ENCODE measurements around the gene STMP1.
"Not testable (repeated sequence)": the region's sequence is repeated elsewhere in the genome, so short reads cannot be mapped to it uniquely, and the experiment has no call there.

STMP1 gene

DNA sequence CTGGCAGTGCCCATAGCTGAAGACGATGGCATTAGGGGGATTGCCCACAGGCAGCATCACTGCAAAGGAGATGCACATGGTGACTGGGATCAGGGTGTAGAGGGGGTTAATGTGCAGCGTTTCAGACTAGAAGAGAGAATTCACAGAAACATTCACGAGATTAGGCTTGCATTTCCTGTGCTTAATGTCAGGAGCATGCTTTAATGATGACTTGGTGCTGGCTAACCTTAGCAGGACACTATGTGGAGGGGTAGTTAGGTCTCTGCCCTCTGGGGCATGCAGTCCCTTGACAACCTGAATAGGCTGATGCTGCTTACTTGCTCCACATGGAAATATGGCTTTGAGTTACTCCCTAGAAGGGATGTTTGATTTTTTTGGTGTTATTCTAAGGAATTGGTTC lies 21.8 kb downstream of the STMP1 start:
- no peaks in the 10 kb centered on the region for H3K27me3 ChIP-seq
- H3K9ac ChIP-seq: no peak overlapping the region
- H3K4me1 ChIP-seq: no peaks in the 10 kb centered on the region
- H3K9me3 ChIP-seq (replicated peaks in 1 of 11): no peaks in the 10 kb centered on the region
- no peak for TF ChIP-seq Cebpa-rat (IDR thresholded peaks at IDR 0.05)
- peaks cover 7 to 80% (median 28%) of the 10 kb centered on the region in 11 experiments; a peak in 19 of 22 replicates for H3K36me3 ChIP-seq
- H4K20me1 ChIP-seq: peaks cover 0 to 22% (median 9%) of the 10 kb centered on the region in 11 experiments; a peak in 10 of 22 replicates
- H3K4me2 ChIP-seq: no peak overlapping the region
- H3K4me3 ChIP-seq: no peak overlapping the region
- no peak overlapping the region for H3K27ac ChIP-seq

DNA sequence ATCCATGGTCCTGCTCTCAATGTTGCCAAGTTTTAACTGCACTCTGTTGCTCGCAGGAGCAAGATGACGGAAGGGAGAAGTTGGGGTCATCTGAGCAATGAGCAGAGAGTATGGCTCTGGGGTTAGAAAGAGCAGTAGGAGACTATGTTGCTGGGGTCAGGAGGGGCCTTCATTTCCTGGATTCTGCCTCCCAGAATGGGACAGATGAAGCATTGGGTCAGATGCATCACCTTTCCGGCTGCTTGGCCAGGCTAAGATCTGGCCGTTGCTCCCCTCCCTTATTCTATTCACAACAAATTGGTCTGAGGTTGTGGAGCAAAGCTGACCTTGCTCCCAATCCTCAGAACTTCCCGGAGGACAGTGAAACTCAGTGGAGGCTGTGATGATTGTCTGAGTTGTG lies 22.4 kb downstream of the STMP1 start:
- Histone ChIP-seq H3K4me2 (no peak overlapping the region), H3K36me3 (peaks cover 7 to 80% (median 29%) of the 10 kb centered on the region in 11 experiments; a peak in 19 of 22 replicates), H3K9ac (no peak overlapping the region), H3K27me3 (no peaks in the 10 kb centered on the region), H4K20me1 (peaks cover 0 to 22% (median 9%) of the 10 kb centered on the region in 11 experiments; a peak in 10 of 22 replicates), H3K4me3 (no peak overlapping the region), H3K4me1 (no peaks in the 10 kb centered on the region), H3K27ac (no peak overlapping the region), H3K9me3 (replicated peaks in 1 of 11) (no peaks in the 10 kb centered on the region)
- no peak for TF ChIP-seq Cebpa-rat (IDR thresholded peaks at IDR 0.05)

DNA sequence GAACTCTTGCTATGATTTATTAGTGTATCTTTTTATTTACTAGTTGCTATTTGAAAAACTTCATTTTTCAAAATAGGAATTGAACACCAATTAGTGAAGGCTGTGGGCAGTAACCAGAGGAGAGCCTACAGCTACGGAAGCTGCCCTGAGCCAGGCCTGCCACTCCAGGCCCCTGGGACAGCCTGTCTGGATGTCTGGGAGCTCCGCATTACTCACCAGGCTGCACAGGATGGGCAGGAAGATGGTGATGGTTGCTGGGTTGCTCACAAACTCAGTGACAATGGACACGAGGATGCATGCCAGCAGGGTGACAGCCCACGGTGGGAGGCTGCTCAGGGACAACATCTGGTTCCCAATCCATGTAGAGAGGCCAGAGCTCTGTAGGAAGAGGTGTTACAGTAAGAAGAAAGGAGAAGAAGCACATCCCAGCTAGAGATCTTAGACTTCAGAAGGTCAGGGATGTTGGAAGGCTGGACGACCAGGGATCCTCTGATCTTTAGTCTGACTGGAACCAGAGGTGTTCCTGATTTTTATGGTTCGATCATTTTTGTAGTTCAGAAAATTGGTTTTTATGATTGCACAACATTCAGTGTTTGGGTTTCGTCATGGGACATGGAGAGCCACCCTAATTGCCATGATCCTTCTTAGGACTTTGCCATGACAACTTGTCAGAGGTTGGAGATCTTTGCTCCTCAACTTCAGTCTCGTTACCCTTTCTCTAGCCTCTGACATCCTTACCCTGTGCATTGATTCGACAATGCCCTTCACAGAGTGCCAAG lies 23.2 kb downstream of the STMP1 start:
- no peaks in the 10 kb centered on the region for H3K27me3 ChIP-seq
- H3K27ac ChIP-seq: no peak overlapping the region
- peak in 4 of 11 experiments; percentile 39 to 69 (median 56); a peak in 5 of 22 replicates for TF ChIP-seq Cebpa-rat (IDR thresholded peaks at IDR 0.05)
- H3K9ac ChIP-seq: no peak overlapping the region
- H4K20me1 ChIP-seq: peaks cover 0 to 22% (median 9%) of the 10 kb centered on the region in 11 experiments; a peak in 10 of 22 replicates
- no peaks in the 10 kb centered on the region for H3K9me3 ChIP-seq (replicated peaks in 1 of 11)
- no peak overlapping the region for H3K4me2 ChIP-seq
- no peak overlapping the region for H3K4me3 ChIP-seq
- no peaks in the 10 kb centered on the region for H3K4me1 ChIP-seq
- H3K36me3 ChIP-seq: peaks cover 7 to 78% (median 33%) of the 10 kb centered on the region in 11 experiments; a peak in 19 of 22 replicates

DNA sequence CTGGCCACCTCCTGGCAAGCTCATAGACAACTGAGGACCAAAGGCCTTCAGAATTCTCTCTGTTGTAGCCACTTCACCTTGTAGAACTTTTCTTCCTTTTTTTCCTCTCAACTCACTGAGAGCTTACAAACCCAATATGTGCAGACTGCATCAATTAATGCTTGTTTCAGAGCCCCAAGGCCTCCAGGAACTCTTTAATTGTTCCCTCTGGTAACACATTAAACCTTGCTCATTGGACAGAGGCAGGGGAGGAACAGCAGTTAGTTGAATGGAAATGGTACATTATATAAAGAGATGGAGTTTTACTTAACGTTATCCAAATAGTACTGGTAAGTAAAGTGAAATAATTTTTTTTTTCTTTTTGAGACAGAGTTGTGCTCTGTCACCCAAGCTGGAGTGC lies 25.2 kb downstream of the STMP1 start:
- Histone ChIP-seq H4K20me1 (peaks cover 0 to 16% (median under 1%) of the 10 kb centered on the region in 11 experiments; a peak in 8 of 22 replicates), H3K27me3 (no peaks in the 10 kb centered on the region), H3K4me2 (no peak overlapping the region), H3K9me3 (replicated peaks in 1 of 11) (no peaks in the 10 kb centered on the region), H3K4me1 (no peaks in the 10 kb centered on the region), H3K4me3 (no peak overlapping the region), H3K9ac (no peak overlapping the region), H3K36me3 (peaks cover 5 to 75% (median 33%) of the 10 kb centered on the region in 11 experiments; a peak in 19 of 22 replicates), H3K27ac (no peak overlapping the region)
- TF ChIP-seq Cebpa-rat (IDR thresholded peaks at IDR 0.05): no peak

DNA sequence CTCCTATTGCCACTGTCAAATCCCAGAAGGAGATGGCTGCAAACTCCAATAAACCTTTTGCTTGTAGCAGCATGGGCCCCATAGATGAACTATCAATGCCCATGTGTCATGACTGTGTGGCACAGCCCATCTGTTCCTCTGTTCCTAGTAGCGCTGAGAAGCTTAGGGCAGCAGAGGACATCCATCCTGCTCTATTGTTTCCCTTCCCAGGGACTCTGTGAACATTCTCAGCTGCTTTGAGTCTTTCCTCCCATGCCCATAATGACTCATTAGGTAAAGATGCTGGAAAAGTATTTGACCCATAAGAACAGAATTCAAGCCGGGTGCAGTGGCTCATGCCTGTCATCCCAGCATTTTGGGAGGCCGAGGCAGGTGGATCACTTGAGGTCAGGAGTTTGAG lies 28.3 kb downstream of the STMP1 start:
- no peak overlapping the region for H3K9ac ChIP-seq
- H3K4me3 ChIP-seq: no peak overlapping the region
- no peaks in the 10 kb centered on the region for H3K4me1 ChIP-seq
- no peaks in the 10 kb centered on the region for H3K9me3 ChIP-seq (replicated peaks in 1 of 11)
- H3K27me3 ChIP-seq: no peaks in the 10 kb centered on the region
- no peak for TF ChIP-seq Cebpa-rat (IDR thresholded peaks at IDR 0.05)
- H3K36me3 ChIP-seq: peaks cover 5 to 76% (median 25%) of the 10 kb centered on the region in 11 experiments; a peak in 19 of 22 replicates
- no peak overlapping the region for H3K4me2 ChIP-seq
- H4K20me1 ChIP-seq: no peaks in the 10 kb centered on the region
- H3K27ac ChIP-seq: no peak overlapping the region

DNA sequence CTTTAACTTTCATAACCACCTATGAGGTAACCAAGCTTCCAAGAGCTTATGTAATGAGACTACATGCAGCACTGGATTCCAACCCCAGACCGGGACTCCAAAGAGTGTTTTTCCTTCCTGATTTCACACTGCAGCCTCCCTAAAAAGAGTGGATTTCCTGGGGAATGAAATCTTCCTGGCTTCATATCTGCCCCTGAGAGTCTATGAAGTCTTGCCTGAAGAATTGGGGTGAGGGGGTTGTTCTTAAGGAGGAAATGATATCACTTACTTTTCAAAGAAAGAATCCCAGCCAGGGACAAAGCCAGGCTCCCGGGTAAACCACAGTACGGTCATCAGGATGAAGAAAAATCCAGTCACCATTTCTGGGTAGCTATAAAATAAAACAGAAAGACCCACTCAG lies 29.7 kb downstream of the STMP1 start:
- Histone ChIP-seq H3K27ac (no peak overlapping the region), H3K4me2 (no peak overlapping the region), H3K36me3 (peaks cover 5 to 62% (median 25%) of the 10 kb centered on the region in 11 experiments; a peak in 18 of 22 replicates), H3K27me3 (no peaks in the 10 kb centered on the region), H3K9ac (no peak overlapping the region), H3K9me3 (replicated peaks in 1 of 11) (no peaks in the 10 kb centered on the region), H3K4me3 (no peak overlapping the region), H4K20me1 (no peaks in the 10 kb centered on the region), H3K4me1 (peaks cover 4 to 9% (median 7%) of the 10 kb centered on the region in 10 experiments; a peak in 14 of 20 replicates)
- TF ChIP-seq Cebpa-rat (IDR thresholded peaks at IDR 0.05): no peak

DNA sequence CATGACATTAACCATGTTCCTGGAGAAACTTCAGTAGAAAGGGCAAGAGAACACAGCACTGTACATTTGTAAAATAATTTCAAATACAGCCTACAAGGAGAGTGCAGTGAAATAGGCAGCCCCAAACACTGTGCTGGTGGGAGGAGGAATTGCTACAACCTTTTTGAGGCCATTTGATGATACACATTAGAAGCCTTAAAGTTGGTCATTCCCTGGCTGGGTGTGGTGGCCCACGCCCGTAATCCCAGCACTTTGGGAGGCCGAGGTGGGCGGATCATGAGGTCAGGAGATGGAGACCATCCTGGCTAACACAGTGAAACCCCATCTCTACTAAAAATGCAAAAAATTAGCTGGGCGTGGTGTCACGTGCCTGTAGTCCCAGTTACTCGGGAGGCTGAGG lies 30.3 kb downstream of the STMP1 start:
- H3K27ac ChIP-seq; H3K27me3 ChIP-seq; H3K4me3 ChIP-seq; H3K9ac ChIP-seq; H3K4me2 ChIP-seq; H3K9me3 ChIP-seq (replicated peaks in 1 of 11); H4K20me1 ChIP-seq: not testable (repeated sequence)
- Histone ChIP-seq H3K36me3 (peaks cover 5 to 58% (median 24%) of the 10 kb centered on the region in 11 experiments; a peak in 18 of 22 replicates), H3K4me1 (peaks cover 5 to 14% (median 11%) of the 10 kb centered on the region in 10 experiments; a peak in 14 of 20 replicates)

DNA sequence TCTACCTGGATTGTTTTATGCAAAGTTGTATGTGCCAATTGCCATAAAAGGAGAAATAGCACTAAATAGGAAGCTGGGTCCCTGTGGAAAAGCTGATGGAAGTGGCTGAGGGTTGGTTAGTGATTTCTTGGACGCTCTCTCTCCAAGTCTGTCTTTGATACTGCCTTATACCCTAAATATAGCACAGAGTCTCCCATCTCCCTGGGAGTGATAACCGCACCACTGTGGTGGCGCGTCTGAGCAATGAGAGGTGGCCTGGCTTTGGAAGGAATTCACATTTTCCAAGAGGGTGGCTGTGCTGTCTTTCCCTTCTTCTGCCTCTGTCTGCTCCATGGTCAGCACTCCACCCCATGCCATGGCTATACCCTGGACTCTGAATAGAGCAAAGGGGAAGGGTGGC lies 31.2 kb downstream of the STMP1 start:
- H3K4me1 ChIP-seq: peaks cover 5 to 15% (median 11%) of the 10 kb centered on the region in 10 experiments; a peak in 14 of 20 replicates
- no peak overlapping the region for H3K9ac ChIP-seq
- H3K27ac ChIP-seq: no peak overlapping the region
- H3K27me3 ChIP-seq: no peaks in the 10 kb centered on the region
- no peak overlapping the region for H3K4me3 ChIP-seq
- H3K36me3 ChIP-seq: peaks cover 5 to 55% (median 24%) of the 10 kb centered on the region in 11 experiments; a peak in 18 of 22 replicates
- H4K20me1 ChIP-seq: no peaks in the 10 kb centered on the region
- TF ChIP-seq Cebpa-rat (IDR thresholded peaks at IDR 0.05): no peak
- H3K9me3 ChIP-seq (replicated peaks in 1 of 11): no peaks in the 10 kb centered on the region
- no peak overlapping the region for H3K4me2 ChIP-seq

DNA sequence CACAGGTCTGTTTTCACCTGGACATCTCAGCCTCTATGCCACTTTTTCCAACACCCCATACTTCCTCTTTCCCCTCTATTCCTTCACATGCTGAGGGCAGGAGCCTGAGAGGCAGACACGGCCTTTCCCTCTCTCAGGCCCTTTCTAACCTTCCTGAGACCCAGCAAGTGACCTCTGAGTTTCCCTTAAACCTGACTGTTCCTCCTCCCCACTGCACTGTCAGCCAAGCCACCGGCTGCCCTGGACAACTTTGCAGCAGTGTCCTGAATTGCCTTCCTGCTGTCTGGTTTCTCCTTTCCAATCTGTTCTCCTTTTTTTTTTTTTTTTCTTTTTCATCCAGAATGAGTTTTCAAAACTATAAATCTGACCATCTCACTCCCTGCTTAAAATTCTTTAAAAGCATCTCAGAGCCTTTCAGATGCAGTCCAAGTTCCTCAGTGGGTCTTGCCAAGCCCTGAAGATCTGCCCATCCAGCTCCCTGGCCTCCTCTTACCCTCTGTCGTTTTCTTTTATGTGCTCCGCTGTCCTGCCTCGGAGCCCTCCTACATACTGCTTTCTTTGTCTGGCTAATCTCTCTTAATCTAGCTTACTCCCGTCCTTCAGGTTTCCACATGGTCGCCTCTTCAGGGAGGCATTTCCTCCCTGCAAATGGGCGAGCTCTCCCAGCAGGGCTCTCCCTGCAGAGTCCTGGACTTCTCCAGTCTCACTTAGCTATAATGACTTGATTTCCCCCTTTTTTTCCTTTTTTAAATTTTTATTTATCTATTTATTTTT lies 35.1 kb downstream of the STMP1 start:
- H3K27ac ChIP-seq: no peak overlapping the region
- no peaks in the 10 kb centered on the region for H4K20me1 ChIP-seq
- no peaks in the 10 kb centered on the region for H3K27me3 ChIP-seq
- no peak for TF ChIP-seq Cebpa-rat (IDR thresholded peaks at IDR 0.05)
- no peak overlapping the region for H3K4me3 ChIP-seq
- no peak overlapping the region for H3K9ac ChIP-seq
- H3K4me2 ChIP-seq: peak overlapping the region in 5 of 11 experiments; percentile 8 to 32 (median 15); a peak in 3 of 22 replicates
- H3K9me3 ChIP-seq (replicated peaks in 1 of 11): no peaks in the 10 kb centered on the region
- peaks cover 0 to 28% (median 4%) of the 10 kb centered on the region in 11 experiments; a peak in 7 of 22 replicates for H3K36me3 ChIP-seq
- peaks cover 5 to 15% (median 11%) of the 10 kb centered on the region in 10 experiments; a peak in 14 of 20 replicates for H3K4me1 ChIP-seq

Measured in BLaER1 treated with 17β-estradiol and CSF1 and Interleukin-3, amounts not matched to agents 10 nM and 100 nM (cell line).